Stomach smooth muscle (tissue), 2 donors: ENCODE measurements around the gene C20orf202.

Experiments used
- H3K27ac ChIP-seq: one replicate; pipeline ENCODE4 v1.7.0; 2013; ENCODE audit warnings: mild to moderate bottlenecking, low read length, inconsistent platforms
- H3K27me3 ChIP-seq, 2 donors: one replicate each; pipeline ENCODE4 v1.7.0; 2013; ENCODE audit warnings: low read length in 2 of 2; ENCODE audit not compliant: insufficient read depth in 2 of 2, control insufficient read depth in 1 of 2
- H3K36me3 ChIP-seq, 2 donors: one replicate each; pipeline ENCODE4 v1.7.0; 2013; ENCODE audit warnings: low read length in 2 of 2; ENCODE audit not compliant: control insufficient read depth in 2 of 2, insufficient read depth in 2 of 2
- H3K4me1 ChIP-seq: one replicate; pipeline ENCODE4 v1.7.0; 2013; ENCODE audit warnings: low read length; ENCODE audit not compliant: control insufficient read depth, insufficient read depth
- H3K4me3 ChIP-seq, 2 donors: one replicate each; pipeline ENCODE4 v1.7.0; 2013; ENCODE audit warnings: low read length in 2 of 2
- H3K9ac ChIP-seq, 2 donors: one replicate each; pipeline ENCODE4 v1.7.0; 2013; ENCODE audit warnings: low read length in 2 of 2, mild to moderate bottlenecking in 1 of 2
- H3K9me3 ChIP-seq, 2 donors: one replicate each; pipeline ENCODE4 v1.7.0; 2013; ENCODE audit warnings: low read length in 2 of 2; ENCODE audit not compliant: control insufficient read depth in 2 of 2
- donor health status: healthy.
- donor health status: Pancreatic carcinoma.

C20orf202 gene

GRCh38 chr20:1166948-1167720, 36.1 kb upstream of the C20orf202 start:
- Histone ChIP-seq H3K36me3 (peaks cover 75 to 78% of the 10 kb centered on the region in 2 donors), H3K4me1 (no peaks in the 10 kb centered on the region), H3K4me3 (no peak overlapping the region), H3K9ac (no peak overlapping the region), H3K27me3 (no peaks in the 10 kb centered on the region), H3K9me3 (no peaks in the 10 kb centered on the region), H3K27ac (no peak overlapping the region)

DNA sequence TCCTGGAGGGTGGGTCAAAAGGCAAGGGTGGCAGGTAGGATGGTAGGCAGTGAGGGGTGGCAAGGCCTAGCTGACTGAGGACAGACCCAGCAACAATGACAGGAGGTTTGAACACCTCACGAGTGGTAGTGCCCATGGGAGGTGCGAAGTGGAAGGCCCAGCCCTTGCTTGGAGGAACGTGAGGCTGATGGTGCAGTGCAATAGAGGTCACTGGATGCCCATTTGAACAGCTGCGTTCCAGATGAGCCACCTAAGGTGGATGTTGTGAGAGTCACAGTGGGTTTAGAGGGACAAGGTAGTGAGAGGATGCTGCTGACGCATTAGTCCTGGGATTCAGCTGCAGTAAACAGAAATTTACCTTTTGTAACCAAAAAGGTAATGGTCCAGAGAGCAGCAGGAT, 34.0 kb upstream of the C20orf202 start:
- Histone ChIP-seq H3K36me3 (peaks cover 68 to 70% of the 10 kb centered on the region in 2 donors), H3K9me3 (no peaks in the 10 kb centered on the region), H3K27me3 (no peaks in the 10 kb centered on the region), H3K9ac (no peak overlapping the region), H3K4me1 (no peaks in the 10 kb centered on the region), H3K27ac (no peak overlapping the region), H3K4me3 (no peak overlapping the region)

- no peaks in the 10 kb centered on the region for H3K27me3 ChIP-seq
- H3K4me1 ChIP-seq = no peaks in the 10 kb centered on the region
- H3K36me3 ChIP-seq = peaks cover 50 to 56% of the 10 kb centered on the region in 2 donors
- H3K9me3 ChIP-seq = no peaks in the 10 kb centered on the region
- H3K4me3 ChIP-seq = no peak overlapping the region
- H3K9ac ChIP-seq = no peak overlapping the region
- no peak overlapping the region for H3K27ac ChIP-seq
These were observed 31.7 kb upstream of the C20orf202 start for GRCh38 chr20:1171461-1172093.

GRCh38 chr20:1173698-1174097, 29.6 kb upstream of the C20orf202 start:
- Histone ChIP-seq H3K36me3 (peaks cover 36 to 47% of the 10 kb centered on the region in 2 donors), H3K4me1 (no peaks in the 10 kb centered on the region), H3K27ac (no peak overlapping the region), H3K9me3 (no peaks in the 10 kb centered on the region), H3K27me3 (no peaks in the 10 kb centered on the region), H3K9ac (no peak overlapping the region), H3K4me3 (no peak overlapping the region)

DNA sequence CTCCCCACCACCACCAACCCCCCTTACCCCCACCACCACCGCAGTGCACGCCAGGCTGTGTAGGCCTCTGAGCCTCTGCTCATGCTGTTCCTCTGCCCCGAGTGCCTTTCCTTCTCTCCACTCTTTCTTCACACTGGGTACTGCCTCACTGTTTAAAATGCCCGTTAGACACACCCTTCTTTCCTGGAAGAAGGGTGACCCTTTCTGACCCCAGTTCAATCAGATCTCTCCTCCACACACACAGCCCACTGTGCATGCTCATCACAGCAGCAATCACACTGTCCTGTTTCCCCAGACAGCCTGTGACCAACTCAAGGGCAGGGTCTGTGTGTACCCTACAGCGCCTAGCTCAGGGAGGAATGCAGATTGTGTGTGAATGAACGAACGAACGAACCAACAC, 28.5 kb upstream of the C20orf202 start:
- H3K27ac ChIP-seq = no peak overlapping the region
- no peaks in the 10 kb centered on the region for H3K27me3 ChIP-seq
- no peak overlapping the region for H3K9ac ChIP-seq
- H3K4me3 ChIP-seq = no peak overlapping the region
- no peaks in the 10 kb centered on the region for H3K4me1 ChIP-seq
- H3K36me3 ChIP-seq = peaks cover 27 to 36% of the 10 kb centered on the region in 2 donors
- no peaks in the 10 kb centered on the region for H3K9me3 ChIP-seq

GRCh38 chr20:1177680-1178079, 25.6 kb upstream of the C20orf202 start:
- no peaks in the 10 kb centered on the region for H3K9me3 ChIP-seq
- H3K9ac ChIP-seq = no peak overlapping the region
- peaks cover 8 to 21% of the 10 kb centered on the region in 2 donors for H3K36me3 ChIP-seq
- no peak overlapping the region for H3K27ac ChIP-seq
- H3K4me3 ChIP-seq = no peak overlapping the region
- no peaks in the 10 kb centered on the region for H3K4me1 ChIP-seq
- peaks cover 0 to 3% of the 10 kb centered on the region in 2 donors for H3K27me3 ChIP-seq

- H3K9me3 ChIP-seq = no peaks in the 10 kb centered on the region
- H3K4me1 ChIP-seq = no peaks in the 10 kb centered on the region
- H3K27me3 ChIP-seq = peaks cover 0 to 3% of the 10 kb centered on the region in 2 donors
- H3K27ac ChIP-seq = no peak overlapping the region
- no peak overlapping the region for H3K9ac ChIP-seq
- peaks cover 8 to 21% of the 10 kb centered on the region in 2 donors for H3K36me3 ChIP-seq
- no peak overlapping the region for H3K4me3 ChIP-seq
These were observed 25.2 kb upstream of the C20orf202 start for GRCh38 chr20:1178103-1178502.

DNA sequence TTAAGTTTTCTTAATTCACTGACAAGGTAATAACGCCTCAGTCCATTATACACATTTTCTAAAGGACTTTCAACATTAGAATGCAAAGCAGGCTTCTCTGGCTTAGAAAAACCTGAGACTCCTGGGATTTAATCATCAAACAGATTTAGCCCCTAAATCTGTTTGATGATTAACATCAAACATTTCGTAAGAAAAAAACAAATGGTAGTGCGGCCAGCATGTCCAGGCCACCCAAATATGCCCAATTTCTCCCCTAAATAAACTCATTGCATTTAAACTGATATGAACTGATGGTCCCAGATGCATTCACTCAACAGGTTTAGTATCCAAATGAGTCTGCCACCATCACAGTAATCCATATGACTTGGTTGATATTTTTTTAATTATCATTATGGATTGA, 24.6 kb upstream of the C20orf202 start:
- no peak overlapping the region for H3K27ac ChIP-seq
- peaks cover 3 to 17% of the 10 kb centered on the region in 2 donors for H3K36me3 ChIP-seq
- peaks cover 2 to 3% of the 10 kb centered on the region in 2 donors for H3K27me3 ChIP-seq
- no peak overlapping the region for H3K4me3 ChIP-seq
- H3K9me3 ChIP-seq = no peaks in the 10 kb centered on the region
- no peak overlapping the region for H3K9ac ChIP-seq
- no peaks in the 10 kb centered on the region for H3K4me1 ChIP-seq

DNA sequence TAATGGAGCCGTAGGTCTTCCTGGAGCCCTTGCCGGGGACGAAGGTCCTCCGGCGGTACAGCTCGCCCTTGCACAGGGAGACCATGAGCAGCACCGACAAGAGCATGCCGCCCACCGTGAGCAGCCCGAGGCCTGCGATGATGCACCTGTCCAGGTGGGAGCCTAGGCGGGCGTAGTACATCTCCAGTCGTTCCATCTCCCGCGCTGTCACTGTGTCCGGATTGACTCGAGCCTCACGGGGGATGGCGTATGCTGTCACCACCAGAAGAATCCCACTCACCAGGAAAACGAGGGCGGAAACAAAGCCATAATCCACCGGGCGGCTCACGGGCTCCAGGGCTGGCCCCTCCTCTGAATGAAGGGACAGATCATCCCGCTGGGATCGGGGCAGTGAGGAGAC, 22.3 kb upstream of the C20orf202 start:
- no peak overlapping the region for H3K4me3 ChIP-seq
- peaks cover 4% of the 10 kb centered on the region for H3K4me1 ChIP-seq
- H3K36me3 ChIP-seq = peaks cover 0 to 2% of the 10 kb centered on the region in 2 donors
- H3K27ac ChIP-seq = no peak overlapping the region
- peaks cover 13 to 17% of the 10 kb centered on the region in 2 donors for H3K27me3 ChIP-seq
- no peaks in the 10 kb centered on the region for H3K9me3 ChIP-seq
- no peak overlapping the region for H3K9ac ChIP-seq

DNA sequence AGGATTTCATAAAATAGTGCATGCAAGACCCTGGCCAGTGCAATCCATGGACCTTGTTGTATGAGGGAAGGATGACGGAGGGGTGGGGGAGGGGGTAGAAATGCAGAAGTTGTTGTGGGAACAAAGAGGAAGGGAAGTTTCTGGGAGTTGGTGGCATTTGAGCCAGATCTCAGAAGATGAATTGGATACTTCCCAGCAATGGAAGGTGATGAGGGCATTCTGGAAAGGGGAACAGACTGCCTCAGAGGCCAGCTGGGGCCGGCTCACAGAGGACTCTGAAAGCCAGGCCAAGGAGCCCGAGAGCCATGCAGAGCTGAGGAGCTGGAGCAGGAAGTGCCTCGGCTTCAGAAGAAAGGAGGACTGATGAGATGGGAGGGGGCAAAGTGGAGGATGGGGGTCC, 21.1 kb upstream of the C20orf202 start:
- Histone ChIP-seq H3K27me3 (peaks cover 24 to 29% of the 10 kb centered on the region in 2 donors), H3K9me3 (no peaks in the 10 kb centered on the region), H3K9ac (no peak overlapping the region), H3K4me3 (no peak overlapping the region), H3K27ac (no peak overlapping the region), H3K4me1 (peaks cover 4% of the 10 kb centered on the region), H3K36me3 (no peaks in the 10 kb centered on the region)

DNA sequence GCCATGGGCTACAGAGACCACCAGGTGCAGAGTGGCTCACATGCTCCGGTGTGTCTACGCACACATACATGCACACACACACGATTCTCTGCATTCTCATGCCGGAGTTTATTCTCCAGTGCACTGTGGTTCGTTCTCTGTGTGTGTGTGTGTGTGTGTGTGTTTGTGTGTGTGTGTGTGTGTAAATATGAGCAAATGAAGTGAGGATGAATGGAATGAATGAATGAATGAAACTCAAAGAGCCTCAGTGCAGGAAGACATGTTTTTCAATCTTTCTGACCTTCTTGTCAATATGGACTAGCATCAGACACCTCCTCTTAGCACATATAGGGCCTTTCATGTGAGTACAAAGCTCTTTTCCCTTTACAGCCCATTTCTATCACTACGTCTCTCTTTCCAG, 20.1 kb upstream of the C20orf202 start:
- no peak overlapping the region for H3K27ac ChIP-seq

More for the DNA sequence above, 20.1 kb upstream of the C20orf202 start:
- Histone ChIP-seq H3K9ac (no peak overlapping the region), H3K9me3 (no peaks in the 10 kb centered on the region), H3K36me3 (no peaks in the 10 kb centered on the region), H3K4me3 (no peak overlapping the region), H3K4me1 (peaks cover 4% of the 10 kb centered on the region), H3K27me3 (peaks cover 26 to 33% of the 10 kb centered on the region in 2 donors)
